NOMO-1 treated with dmso at 0.1 percent for 144 hours (cell line): ENCODE data around the gene ZBTB7C.

ENCODE experiments used
- DNase-seq: peaks from one replicate; lab custom pipeline; 2025; ENCODE audit not compliant: unreplicated experiment; lab: John Stamatoyannopoulos, UW

The ZBTB7C gene

DNA sequence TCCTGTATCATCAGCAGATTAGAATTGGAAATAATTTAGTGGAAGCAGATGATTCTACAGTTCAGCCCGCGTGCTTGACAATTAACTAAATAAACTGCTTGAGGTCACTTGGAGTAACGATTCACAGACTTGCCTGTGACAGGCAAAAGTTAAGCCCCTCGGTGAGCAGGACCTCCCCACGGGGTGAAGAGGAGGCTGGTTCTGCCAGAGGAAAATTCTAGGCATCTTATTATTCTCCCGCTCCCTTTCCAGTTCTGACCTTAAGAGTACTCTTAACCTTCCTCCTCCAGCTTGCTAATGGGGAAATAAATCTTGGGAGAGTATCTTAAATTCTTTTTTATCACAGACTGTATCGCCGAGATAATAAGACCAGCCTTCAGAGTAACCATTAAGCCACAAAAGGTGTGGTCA lies 309.0 kb downstream of the ZBTB7C start:
- no peak for DNase-seq

DNA sequence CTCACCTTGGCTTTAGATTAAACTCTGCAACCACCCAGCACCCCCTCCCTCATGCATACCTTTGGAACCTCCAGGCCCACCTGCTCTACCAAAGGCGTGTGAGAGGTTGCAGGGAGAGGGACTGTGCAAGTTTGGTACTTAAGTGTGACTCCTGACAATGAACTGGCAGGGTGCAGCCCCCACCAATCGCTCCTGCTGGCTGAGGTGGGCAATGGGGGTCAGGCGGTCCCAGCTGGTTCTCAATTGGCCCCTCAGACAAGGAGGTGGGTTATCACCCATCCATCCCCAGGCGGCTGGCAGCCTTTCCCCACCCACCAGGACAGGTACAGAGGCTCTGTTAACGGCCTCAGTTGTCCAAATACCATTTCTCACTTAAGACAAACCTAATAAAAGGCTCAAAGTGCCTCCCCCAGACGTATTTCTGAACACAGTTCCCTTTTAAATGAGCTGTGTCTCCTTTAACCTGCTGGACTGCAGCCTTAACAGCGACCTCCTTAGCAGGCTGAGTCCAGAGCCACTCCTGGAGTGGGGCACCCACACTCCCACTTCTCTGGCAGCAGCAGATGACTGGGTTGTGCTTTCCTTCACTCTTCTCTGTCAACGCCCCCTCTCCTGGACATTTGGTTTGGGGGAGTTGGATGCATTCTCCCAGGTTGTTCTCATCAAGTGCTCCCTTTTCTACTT lies 309.6 kb downstream of the ZBTB7C start:
- DNase-seq: no peak

DNA sequence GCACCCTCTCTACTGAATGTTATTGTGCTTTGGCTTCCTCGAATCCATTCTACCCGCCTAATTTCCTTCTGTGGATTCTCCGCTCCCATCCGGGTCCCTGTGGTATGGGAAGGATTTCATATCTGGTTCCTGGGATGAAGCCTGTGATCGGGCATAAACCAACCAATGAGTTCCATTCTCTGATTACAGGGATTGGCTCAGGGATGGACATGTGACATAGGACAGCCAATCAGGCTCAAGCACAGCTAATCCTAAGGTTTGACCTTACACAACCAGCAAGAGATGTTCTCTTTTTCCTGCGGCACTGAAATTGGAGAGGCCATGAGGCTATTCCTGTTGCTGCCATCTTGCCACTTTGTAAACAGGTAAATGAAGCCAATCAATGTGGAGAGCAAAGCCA lies 310.6 kb downstream of the ZBTB7C start:
- no peak for DNase-seq

DNA sequence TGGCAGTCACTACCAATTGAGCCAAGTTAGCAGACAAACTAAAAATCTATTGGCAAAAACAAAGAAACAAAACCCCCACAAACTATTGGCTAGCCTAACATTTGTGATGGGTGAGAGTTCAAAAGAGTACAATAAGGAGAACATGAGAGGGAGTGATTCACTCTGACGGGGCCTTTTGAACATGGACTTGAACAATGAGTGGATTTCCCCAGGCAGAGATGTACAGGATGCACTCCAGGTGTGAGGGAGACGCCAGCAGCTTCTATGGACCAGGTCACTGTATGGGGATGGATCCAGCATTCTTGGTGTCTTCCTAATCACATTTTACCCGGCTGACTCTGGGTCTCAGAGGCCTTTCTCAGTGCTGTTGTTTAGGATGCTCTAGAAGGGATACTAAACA lies 311.2 kb downstream of the ZBTB7C start:
- DNase-seq: no peak

DNA sequence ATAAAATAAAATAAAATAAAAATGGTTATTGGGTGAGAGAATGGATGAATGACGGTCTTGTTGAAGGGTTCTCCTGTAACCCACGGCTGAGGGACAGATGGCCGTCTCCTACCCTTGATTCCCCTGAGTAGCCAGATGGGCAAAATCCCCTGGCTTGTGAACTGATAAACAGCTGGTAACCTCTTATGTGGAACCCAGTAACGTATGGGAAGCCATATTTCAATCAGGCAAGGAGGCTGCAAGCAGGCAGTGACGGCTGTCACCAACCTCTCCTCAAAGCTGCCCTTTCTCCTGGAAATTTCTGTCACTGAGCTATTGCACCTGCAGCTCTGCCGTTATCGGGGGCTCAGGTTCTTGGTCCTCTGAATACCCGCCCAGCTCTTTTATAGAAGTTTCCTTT lies 313.5 kb downstream of the ZBTB7C start:
- no peak for DNase-seq

DNA sequence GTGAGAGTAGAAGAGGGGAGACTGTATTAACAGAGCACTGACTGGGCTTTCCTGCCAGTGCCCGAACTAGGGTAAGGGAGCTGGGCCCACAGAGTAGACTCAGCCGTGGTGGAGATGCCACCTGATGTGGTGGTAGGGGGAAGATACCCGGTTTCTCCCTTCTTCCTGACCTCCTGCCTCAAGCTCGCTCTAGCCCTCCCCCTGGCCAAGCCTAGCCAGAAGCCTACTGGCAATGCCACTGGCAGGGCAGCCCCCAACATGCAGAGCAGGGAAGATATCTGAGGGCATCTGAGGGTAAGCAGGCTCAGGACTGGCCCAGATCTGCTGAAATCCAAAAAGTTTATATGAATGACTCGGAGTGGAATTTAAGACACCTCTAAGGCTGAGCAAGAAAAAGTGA lies 316.1 kb downstream of the ZBTB7C start:
- DNase-seq: no peak

DNA sequence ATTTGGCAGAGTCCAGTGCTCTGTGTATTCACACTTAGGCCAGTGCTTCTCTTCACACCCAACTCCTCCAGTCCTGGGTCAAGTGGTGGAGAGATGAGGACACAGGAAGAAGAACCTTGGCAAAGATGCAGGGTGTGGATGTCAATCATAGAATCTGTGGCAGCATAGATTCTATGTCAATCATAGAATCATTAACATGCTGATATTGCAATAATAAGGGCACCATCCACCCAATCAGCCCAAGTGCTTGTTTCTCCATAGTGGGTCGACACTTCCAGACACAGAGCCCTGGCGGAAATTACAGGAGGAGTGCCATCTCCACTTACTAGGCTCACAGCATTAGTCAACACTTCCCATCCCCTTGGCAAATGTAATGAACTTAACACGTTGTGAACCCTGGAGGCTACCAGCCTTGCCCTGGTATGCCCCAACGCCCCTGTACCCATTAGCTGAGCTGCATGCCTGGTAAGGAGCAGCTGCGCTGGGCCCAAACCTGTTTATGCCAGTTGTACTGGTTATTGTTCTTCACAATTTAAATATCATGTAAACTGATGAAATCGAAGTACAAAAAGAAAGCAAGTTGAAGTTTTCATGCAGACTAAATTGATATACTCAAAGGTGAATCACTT lies 317.2 kb downstream of the ZBTB7C start:
- DNase-seq: no peak

DNA sequence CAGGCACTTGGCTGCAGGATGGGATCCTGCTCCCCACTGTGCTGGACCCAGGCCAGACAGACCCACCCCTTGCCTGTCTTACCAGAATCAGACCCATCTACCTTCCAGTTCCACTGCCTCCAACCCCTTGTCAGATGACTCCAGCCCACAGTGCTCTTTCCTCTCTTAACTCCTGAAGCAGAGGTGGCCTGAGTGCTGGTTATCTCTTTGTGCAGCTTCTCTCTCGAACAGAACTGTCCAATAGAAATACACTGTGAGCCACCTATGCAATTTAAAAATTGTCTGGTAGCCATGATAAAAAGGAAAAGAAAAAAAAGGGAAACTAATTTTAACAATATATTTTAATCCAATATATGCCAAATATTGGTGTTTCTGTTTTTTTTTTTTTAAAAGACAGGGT lies 318.5 kb downstream of the ZBTB7C start:
- DNase-seq: no peak

DNA sequence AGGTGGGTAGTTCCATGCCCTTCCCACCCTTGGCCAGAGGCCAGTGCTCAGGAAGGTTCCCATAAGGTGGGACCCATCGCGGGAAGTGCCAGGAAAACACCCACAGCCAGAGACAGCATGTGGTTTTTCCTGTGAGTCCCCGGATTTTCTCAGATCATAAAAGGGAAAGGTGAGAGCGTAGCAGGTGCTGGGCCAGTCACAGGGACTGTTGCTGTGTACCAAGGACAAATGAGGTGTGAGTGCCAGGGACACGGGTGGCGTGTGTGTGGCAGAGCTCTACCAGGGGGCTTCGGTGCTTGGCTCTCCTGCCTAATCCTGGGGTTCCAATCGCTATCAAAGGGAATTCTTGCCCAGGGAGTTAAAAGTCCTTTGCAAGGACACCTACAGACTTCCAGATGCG lies 319.2 kb downstream of the ZBTB7C start:
- DNase-seq: no peak

DNA sequence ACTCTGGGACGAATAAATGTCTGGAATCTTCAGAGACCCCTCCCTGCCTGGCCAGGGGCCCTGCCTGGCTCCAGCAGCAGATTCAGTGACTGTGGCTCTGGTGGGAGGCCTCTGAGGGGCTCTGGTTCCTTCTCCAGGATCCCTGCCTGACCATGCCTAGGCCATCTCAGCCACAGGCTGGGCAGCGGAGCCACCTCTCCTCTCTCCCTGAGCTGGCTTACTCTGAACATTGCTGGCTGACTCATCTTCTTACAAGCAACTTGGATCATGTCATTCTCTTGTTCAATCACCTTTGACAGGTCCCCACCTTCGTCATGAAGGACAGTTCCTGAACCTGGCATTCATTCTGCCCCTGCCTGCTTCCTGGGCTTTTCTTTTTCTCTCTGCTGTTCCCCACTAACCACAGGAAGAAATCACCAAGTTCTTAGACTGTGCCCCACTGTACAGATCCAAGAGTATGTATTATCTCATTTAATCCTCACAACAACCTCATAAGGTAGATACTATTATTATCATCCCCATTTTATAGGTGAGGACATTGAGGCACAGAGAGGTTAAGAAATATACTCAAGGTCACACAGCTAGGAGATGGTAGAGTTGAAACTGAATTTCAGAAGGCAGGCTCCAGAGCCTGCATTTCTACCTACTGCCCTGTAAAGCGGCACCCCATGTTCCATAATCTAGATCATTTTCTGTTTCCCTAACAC lies 323.2 kb downstream of the ZBTB7C start:
- DNase-seq: no peak

DNA sequence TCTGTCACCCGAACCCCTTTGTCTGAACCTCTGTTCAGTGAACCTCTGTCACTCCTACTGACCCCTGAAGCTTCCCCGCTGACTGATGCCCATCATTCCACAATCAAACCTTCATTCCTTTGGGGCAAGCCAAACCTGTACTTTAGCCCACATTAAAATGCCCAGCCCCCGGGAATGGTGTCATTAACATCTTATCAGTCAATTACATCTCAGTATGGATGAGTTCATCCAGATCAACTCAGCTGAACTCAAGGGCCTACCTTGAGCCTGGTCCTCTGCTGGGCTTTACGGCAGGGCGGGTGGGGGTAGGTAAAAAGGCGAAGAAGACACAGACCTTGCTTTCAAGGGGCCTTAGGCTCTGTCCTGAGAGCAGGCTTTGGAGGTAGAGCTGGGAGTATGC lies 324.3 kb downstream of the ZBTB7C start:
- no peak for DNase-seq

DNA sequence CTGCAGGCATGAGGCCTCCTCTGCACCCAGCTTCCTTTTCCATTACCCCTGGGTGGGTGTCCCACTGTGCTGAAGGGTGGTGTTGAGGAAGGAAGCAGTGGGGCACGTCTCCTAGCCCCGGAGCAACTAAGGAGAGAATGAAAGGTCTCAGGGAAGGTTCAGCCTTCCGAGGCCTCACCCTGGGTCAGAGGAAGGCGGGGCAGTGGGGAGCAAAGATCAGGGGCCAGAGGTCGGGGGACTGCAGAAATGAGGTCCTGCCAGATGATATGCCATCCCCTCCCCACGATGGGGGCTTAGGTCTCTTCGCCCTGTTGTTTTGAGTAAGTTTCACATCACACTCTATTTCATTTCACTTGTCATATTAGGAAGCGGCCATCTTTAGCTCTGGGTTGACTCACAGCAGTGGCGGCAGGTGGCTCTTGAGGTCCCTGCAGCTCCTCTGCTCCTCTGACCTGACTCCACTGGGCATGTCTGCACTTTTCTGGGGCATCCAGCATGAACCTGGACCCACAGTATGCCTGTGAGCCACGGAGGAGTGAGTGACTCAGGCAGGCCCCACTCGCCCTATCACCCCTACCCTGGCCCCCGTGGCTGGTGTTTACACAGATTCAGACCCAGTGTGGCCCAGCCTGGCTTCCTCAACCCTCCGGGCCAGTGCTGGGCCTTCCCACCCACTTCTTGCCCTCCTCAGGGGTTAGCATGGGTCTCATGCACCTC lies 325.0 kb downstream of the ZBTB7C start:
- no peak for DNase-seq

DNA sequence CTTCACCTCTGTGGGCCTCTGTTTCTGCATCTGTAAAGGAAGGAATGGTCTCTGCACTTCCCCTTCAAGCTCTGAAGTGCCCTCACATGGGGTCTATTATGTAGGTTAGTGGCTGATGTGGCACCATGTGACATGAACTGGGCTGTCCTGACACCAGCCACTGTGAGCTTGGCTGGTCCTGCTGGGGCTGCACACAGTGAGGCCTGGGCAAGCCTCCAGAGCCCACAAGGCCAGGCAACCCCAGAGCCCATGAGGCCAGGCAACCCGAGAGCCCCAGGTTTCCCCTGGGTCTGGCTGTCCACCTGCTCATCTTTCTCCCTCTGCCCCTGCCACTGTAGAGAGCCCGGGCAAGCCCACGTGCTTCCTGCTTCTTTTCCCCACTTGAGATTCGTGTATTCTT lies 328.6 kb downstream of the ZBTB7C start:
- DNase-seq: no peak

DNA sequence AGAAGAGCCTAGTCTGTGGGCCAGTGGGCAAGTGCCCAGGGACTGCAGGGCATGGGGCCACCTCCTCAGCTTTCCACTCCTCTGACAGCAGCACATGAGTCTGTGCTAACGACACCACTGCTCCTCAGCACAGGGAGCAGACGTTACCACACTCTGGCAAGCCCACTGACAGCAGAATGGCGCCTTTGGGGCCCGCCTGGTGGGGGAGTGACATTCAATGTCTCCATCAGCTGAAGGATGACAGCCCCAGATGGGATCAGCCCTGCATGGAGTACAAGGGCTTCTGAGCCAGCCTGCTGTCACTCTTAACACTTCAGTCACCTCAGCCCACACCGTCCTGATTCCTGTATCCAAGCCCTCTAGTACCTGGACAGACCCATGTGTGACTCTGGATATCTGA lies 329.3 kb downstream of the ZBTB7C start:
- no peak for DNase-seq

DNA sequence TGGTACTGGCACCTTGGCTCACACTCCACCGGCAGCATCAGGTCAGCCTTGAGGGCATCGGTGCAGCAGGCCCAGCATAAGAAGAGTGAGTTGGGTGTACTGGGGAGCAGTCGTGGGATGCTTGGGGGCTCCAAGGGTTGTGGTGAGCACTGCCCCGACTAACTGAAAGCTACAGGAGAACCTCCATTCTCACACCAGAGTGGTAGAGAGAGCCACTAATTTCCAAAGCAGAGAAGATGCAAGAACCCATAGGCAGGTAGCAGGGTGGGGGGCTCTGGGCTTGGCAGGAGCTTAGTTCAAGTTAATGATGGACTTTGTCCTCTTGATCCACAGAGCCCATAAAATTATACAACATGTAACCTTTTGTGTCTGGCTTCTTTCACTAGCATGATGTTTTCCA lies 330.7 kb downstream of the ZBTB7C start:
- no peak for DNase-seq

DNA sequence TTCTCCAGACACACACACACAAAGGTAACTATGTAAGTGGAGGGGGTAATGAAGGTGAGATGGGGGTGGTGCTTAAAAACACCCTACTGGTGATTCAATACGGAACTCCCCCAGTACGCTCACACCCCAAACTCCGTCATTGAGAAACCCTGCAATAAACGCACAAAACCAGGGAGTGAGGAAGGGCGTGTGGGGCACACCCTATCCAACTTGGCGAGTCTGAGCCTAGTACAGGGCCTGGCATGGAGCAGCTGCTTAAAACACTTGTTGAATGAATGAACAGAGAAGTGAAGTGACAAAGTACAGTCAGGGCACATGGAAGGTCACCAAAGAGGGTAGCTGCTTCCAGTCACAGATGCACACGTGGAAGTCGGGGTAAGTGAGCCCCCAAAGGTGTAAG lies 331.9 kb downstream of the ZBTB7C start:
- DNase-seq: no peak

DNA sequence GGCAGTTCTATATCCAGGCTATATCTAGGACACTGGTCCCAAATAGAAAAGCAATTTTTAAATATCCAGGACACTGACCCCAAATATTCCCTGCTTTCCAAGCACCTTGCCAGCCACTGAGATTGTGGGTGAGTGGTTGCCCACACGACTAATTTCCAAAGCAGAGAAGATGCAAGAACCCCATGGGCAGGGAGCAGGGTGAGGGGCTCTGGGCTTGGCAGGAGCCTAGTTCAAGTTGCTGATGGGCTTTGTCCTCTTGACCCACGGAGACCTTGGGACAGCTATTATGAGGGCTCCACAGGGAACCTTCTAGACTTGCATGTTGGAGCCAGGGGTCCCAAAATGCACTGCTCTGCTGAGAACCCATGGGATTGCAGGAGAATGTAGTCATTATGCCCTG lies 332.7 kb downstream of the ZBTB7C start:
- no peak for DNase-seq

DNA sequence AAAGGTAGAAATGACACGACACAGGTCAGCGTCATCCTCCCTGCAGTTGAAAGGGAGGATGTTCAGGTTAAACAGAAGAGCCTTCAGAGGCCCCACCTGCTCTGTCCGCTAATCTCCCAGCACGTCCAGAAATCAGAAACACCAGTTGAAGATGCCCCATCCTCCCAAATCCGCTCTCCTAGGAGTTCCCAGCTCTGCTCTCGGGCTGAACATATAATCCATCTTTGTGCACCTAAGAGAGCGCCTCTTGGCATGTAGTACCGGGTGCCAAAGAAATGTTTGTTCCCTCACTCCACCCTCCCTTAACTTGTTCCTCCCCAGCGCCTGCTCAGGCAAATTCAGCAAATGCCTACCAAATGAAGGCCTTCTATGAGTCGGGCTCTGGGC lies 333.5 kb downstream of the ZBTB7C start:
- DNase-seq: no peak

DNA sequence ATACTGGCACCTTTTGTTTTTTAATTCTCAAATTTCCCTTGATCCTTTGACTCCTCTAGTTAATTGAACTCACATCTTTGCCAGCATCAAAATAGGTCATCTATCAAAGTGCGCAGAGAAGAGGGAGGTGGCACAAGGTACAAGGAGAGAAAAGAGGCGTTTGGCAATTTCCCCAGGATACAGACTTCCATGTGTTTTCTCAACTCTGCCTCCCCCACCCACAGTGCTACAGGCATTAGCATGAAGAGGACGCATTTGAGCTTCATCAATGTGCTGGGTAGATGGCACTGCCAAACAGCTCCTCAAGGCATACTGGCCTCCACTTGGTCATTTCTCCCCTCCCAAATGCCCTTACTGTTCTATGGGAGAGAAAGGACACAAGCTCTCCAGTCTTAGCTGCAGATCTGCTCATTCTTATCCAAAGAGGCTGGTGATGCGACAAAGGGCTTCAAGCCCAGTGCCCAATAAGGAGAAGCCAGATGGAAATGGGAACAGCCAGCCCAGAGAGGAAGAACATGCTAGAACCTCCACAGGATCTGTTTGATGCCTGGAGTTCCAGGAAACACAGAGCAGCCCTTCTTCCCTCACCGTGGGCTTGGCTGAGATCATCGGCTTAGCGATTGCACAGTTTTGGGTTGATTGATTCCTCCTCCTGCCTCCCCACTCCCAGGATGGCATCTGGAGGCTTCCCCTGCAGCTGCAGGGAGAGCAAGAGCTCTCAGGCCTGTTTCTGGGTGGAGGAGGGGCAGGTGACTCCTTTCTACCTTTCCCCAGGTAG lies 334.1 kb downstream of the ZBTB7C start:
- DNase-seq: no peak

DNA sequence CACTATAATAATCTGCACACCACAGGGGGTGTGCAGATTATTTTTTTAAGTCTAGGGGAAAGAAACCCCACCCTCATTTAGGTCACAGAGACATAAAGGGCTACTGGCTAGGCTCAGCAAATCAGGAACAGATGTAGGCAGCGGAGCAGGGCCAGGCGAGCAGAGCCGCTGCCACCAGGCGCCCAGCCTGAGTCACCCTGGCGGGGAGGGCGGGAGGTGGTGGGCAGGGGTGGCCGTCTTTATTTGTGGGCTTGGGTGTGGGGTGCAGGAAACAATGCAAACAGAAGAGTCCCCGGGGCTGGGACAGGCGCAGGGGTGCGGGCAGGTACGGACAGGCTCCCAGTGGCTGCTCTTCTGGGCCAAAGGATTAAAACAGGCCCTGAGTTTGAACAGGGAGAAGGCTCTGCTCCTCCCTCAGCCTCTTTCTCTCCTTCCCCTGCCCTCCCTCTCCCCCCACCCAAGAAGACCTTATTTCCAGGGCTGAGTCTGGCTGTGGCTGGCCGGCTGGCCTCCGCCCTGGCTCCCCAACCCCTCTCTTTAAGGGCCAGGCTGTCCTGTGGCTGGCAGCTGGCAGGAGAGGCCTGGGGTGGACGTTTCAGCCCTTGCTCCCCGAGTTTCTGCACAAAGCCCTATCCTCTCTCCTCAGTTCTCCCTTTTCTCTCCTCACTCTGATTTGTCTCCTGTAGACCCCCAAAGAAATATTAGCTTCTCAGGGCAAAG lies 335.8 kb downstream of the ZBTB7C start:
- DNase-seq: no peak
